ENCODE data around the gene FMNL1.

DNA sequence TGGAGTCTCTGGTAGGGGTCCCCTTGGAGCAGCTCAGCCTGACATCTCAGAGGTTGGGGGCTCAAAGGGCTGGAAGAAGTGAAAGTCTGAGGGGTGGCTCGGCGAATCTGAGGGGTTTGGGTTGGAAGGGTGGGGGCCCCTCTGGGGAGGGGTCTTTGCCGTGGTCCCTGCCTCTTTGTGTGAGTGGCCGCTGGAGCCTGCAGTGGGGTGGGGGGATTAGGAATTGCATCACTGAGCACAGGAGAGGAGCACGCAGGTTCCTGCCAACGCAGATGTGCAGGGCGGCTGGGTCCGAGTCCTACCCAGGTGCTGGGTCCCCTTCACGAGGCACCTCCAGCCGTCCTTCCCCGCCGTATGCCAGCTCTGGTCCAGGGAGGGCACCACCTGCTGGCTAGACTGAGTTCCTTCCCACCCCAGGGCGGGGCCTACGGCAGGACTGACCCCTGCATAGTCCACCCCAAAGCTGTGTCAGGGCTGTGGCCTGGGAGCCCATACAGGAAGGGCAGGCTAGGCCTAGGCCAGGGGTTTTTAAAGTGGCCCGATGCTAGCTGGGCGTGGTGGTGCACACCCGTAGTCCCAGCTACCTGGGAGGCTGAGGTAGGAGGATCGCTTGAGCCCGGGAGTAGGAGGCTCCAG lies 9.9 kb downstream of the FMNL1 start:
- TF ChIP-seq, protein P1, sequence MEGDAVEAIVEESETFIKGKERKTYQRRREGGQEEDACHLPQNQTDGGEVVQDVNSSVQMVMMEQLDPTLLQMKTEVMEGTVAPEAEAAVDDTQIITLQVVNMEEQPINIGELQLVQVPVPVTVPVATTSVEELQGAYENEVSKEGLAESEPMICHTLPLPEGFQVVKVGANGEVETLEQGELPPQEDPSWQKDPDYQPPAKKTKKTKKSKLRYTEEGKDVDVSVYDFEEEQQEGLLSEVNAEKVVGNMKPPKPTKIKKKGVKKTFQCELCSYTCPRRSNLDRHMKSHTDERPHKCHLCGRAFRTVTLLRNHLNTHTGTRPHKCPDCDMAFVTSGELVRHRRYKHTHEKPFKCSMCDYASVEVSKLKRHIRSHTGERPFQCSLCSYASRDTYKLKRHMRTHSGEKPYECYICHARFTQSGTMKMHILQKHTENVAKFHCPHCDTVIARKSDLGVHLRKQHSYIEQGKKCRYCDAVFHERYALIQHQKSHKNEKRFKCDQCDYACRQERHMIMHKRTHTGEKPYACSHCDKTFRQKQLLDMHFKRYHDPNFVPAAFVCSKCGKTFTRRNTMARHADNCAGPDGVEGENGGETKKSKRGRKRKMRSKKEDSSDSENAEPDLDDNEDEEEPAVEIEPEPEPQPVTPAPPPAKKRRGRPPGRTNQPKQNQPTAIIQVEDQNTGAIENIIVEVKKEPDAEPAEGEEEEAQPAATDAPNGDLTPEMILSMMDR (IDR thresholded peaks at IDR 0.05): peak in 5 of 6 experiments; percentile 19 to 35 (median 26)
- TF ChIP-seq POLR2A (IDR thresholded peaks at IDR 0.05): no peak
